SK-N-DZ (cell line): ENCODE measurements around the gene NSD1.

Experiments
- DNase-seq: peaks from one replicate; pipeline ENCODE4 v3.0.0-alpha.2; 2015; ENCODE audit warnings: low spot score

The NSD1 gene

GRCh38 chr5:177307544-177308363 is 174.2 kb downstream of the NSD1 start:
- no peak for DNase-seq

GRCh38 chr5:177308740-177309139 is 175.2 kb downstream of the NSD1 start:
- no peak for DNase-seq

- DNase-seq, result peak; percentile 79
Measured at GRCh38 chr5:177309351-177310191, 176.0 kb downstream of the NSD1 start.

DNA sequence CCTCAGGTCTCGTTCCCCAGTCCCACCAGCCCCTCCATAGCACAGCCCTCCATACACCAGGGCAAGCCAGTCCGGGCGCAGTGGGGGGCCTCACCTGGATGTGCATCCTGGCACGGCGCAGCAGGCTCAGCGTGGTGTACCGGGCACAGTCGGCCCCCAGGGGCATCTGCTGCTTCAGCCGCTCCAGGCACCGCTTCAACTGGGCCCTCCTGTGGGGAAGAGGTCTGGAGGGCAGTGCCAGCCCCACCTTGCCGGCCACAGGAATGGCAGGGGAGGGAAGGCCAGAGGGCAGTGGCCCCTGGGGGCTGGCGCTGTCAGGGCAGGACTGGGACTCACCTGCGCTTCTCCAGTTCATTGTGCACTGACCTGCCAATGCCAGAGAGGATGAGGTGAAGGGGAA is 176.8 kb downstream of the NSD1 start:
- DNase-seq, result no peak

- DNase-seq, result peak; percentile 34
Measured at GRCh38 chr5:177310757-177311391, 177.3 kb downstream of the NSD1 start.

DNA sequence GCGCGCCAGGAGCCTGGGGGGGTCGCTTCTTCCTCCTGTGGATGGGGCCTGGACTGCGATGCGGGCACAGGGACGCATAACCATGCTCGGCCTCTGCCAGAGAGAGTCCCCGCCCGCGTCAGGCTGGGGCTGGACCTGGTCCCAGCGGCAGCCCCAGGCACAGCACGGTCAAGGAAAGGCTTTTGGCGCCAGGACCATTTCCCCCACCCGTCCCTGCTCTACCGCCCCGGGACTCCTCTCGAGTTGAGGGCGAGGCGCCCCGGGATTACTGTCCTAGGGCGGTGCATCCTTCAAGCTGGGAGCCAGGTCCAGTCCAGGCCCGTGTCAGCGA is 177.8 kb downstream of the NSD1 start:
- no peak for DNase-seq

DNA sequence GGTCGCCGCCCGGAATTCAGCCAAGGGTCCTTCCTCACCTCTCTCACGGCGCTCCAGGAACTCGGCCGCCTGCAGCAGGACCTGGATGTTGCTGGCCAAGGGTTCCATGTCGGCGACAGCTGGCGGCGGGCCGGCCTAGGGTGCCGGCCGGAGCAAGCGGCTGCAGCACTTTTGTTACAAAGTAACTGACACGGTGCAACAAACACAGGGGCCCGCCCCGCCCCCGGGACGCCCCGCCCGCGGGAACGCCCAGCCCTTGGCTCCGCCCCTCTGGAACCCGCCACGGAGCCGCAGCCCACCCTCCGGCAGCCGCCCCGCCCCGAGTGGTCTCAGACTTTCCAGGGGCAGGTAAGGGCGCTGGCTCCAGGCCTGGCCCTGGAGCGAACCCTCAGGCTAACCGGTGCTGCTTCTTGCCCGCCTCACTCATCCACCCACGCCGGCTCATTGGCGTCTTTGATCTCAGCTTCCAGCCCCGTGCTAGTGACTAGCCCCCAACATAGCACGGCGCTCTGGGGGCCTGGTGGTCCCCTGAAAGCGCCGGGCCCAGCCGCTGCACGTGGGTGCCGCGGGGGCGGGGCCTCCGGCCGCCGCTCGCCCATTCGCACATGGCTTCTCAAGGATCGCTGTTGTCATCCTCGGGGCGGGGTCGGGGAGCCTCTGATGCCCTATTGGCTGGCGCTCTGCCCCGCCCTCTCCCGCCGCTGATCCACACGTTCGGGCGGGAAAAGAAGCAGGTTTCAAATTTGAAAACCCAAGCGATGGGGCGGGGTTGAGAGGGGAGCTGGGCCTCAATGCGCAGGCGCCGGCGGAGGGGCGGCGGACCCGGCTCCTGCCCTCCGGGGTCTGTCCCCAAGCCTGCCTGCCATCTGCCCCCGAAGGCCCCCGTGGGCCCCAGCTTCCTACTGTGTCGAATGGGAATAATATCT is 178.4 kb downstream of the NSD1 start, which contains the start of gene MXD3:
TSS of gene MXD3 (minus strand) at position 176 of the 926 bp plus-strand sequence. CDS start at position 108, 68 bp downstream.
- DNase-seq, result peak; percentile 98

GRCh38 chr5:177312649-177313181 is 179.1 kb downstream of the NSD1 start:
- peak; percentile 58 for DNase-seq

DNA sequence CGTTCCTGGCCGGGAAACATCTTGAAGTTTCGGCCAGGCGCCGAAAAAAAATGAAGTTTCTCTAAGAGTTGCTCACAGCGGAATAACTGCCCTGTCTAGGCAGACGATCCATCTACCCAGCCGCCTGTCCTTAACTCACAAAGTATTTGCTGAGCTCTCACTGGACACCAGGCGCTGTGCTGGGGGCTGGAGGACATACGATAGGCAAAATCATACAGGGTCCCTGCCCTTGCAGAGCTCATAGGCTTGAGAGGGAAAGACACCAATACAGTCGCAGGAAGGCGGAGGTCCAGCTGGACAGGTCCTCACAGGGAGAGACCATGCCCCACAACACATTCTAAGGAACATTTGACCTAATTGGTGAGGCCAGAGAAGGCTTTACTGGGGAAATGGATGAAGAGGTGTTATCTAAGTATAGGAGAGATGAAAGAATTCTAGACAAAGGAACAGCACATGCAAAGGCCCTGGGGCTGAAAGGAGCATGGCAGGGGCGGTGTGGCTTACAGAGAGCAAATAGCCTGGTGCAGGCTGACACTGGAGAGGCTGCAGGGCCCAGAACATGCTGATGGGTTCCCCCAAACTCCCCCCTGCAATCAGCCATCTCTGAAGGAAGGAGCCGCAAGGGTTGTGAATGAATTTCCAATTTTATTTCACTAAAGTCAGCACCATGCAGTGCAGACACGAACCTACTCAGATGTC is 180.1 kb downstream of the NSD1 start:
- no peak for DNase-seq

- no peak for DNase-seq
Measured at GRCh38 chr5:177314376-177315342, 181.1 kb downstream of the NSD1 start.

DNA sequence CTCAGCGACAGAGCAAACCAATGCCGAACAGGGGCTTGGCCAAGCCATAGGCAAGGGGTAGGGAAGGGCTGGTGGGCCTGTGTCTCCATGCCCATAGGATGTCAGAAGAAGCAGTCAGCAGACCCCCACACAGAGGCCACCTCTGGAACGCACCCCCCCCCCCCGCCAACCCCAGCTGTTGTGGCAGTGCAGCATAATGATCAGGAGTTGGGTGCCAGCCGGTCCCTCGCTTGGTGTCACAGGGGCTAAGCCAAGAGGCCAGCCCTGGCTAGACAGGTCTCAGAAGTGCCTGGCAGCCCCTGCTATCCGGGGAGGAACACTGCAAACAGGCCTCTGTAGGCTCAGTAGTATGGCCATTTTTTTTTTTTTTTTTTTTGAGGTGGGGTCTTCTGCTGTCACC is 181.8 kb downstream of the NSD1 start:
- DNase-seq, result no peak

DNA sequence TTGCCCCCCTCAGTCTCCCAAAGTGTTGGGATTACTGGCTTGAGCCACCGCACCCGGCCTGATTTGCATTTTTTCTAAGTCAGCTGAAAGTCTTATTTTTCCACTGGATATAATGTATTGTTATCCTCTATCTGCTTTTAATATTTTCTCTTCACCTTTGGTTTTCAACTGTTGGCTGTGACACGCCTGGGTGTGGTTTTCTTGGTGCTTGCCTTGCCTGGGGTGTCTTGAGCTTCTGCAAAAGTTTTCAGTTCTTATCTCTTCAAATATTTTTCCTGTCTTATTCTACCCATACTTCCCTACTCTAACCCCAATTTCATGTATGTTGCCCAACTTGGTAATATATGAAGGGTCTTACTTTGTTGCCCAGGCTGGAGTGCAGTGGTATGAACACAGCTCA is 182.4 kb downstream of the NSD1 start:
- DNase-seq, result no peak

- DNase-seq, result peak; percentile 70
Measured at GRCh38 chr5:177317959-177318377, 184.4 kb downstream of the NSD1 start.

GRCh38 chr5:177319913-177320588 is 186.5 kb downstream of the NSD1 start:
- DNase-seq, result no peak

DNA sequence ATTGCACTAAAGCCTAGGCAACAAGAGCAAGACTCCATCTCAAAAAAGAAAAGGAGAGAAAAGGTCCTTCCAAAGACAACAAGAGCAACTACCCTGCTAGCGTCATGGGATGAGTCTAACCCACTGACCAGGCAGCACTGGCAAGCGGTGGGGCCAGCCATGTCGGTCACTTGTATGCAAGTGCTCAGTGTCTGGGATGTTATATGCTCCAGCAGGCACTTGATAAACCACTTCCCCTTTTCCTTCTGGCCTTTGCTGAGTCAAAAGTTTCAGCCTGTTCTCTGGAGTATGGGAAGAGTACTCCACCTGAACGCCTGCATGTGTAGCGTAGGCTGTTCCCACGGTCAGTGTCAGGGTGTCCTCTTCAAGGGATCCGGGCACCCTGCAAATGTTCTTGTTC is 187.3 kb downstream of the NSD1 start:
- DNase-seq, result no peak

- no peak for DNase-seq
Measured at GRCh38 chr5:177325868-177326381, 192.4 kb downstream of the NSD1 start.

DNA sequence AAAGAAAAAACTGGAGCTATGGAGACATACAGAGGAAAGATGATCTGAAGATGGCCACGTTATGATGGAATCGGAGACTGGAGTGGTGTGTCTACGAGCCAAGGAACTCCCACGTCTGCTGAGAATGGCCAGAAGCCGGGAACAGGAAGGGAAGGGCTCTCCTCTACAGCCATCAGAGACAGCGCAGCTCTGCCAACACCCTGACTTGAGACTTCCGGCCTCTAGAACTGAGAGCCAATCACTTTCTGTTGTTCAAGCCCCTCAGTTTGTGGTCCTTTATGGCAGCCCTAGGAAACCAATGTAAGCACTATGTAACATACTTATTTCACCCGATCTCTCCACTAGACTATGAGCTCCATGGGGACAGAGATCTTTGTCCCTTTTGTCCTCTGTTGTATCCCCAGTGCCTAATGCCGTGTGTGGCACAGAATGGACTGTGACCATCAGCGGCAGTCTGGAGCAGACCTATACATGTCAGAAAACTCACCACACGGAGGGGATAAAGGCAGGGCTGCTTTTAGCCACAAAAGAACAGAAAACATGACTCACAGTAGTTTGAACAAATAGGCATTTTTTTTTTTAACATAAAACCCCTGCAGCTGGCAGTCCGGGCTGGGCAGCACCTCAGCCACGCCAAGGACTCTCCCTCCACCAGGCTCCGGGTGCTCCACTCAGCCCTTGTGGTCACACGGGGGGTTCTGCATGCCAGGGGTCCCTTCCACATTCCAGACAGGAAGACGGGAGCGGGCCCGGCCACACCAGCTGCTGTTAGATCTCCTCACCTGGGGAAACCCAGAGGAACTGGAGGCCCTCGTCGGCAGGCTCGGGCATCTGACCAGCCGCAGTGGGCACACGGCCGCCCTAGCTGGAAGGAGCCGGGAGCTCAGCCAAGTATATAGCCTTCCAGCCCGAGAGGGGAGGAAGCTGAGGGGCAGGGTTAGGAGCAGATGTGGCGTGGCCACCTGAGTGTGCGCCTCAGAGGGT is 194.3 kb downstream of the NSD1 start:
- DNase-seq, result no peak
